ENCODE data around the gene GPR63.

DNA sequence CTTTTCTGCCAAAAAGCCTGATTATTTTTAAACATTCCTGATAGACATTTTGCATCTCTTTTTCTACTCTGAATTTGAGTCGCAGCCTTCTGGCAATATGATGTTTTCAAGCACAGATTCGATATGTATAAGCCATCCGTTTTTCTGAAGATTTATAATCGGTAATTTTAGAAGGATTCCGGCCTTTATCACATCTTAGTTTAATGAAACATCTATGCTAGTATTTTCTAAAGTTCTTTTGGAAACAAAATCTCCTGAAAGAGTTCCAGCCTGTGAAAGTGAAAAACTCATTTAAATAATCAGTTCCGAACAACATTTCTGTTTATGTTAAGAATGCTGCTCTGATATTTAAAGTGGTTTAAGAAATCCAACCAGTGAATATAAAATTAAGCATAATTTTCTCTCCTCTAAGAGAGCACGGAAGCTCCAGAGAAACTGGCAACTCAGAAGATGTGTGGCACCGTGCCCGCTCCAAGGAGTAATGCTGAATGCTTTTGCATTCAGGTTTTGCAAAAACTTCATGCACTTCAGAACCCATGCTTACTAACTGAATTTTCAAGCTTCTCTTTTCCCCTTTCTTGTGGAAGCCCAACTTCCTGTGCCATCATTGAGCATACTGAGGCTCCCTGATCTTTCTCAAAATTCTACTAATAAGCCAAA, 39.7 kb upstream of the GPR63 start:
- TF ChIP-seq CTCF (IDR thresholded peaks at IDR 0.05): no peak
- TF ChIP-seq POLR2A (IDR thresholded peaks at IDR 0.05): no peak

All from esophagus squamous epithelium (tissue), 4 donors.